ENCODE results near the gene NCKAP5L. TPM values are rescaled to one million over a fixed set of nuclear protein-coding genes. Genes with fewer than 3 reads are reported as not detected.
A peak's percentile ranks its signal among the peaks of the same experiment; 100 is the strongest.

The NCKAP5L gene
- polyA plus RNA-seq, 1 donor (not counting 4 experiments of a cell fraction or from before 2014, with no cell fraction given): 3.9 TPM

- Histone ChIP-seq H3K4me1 (ENCODE audit: control insufficient read depth, extremely low read depth, insufficient read depth, low read length) (peaks cover 14% of the 10 kb centered on the region), H3K4me3 (ENCODE audit: control insufficient read depth in 2 of 3, extremely low read depth in 1 of 3, insufficient read depth in 2 of 3, low read depth in 1 of 3, low read length in 3 of 3) (peak within 1 kb of the TSS; percentile 62 to 92 (median 89)), H3K27me3 (ENCODE audit: control insufficient read depth, extremely low read depth, insufficient read depth, low read length) (no peaks in the 10 kb centered on the region), H2AFZ (ENCODE audit: control insufficient read depth, low read length) (peak within 1 kb of the TSS; percentile 78), H3K36me3 (ENCODE audit: control insufficient read depth in 2 of 2, extremely low read depth in 1 of 2, insufficient read depth in 2 of 2, low read length in 2 of 2) (no peaks in the 10 kb centered on the region), H3K79me2 (ENCODE audit: control insufficient read depth, insufficient read depth, low read length) (peaks cover 7% of the 10 kb centered on the region), H3K27ac (ENCODE audit: control insufficient read depth, insufficient read depth, low read length) (peak within 1 kb of the TSS; percentile 95), H4K20me1 (ENCODE audit: control insufficient read depth, extremely low read depth, insufficient read depth, low read length) (no peaks in the 10 kb centered on the region), H3K9ac (ENCODE audit: control insufficient read depth, extremely low read depth, insufficient read depth, low read length) (peak within 1 kb of the TSS; percentile 97), H3K9me1 (ENCODE audit: control insufficient read depth, extremely low read depth, insufficient read depth, low read length) (no peaks in the 10 kb centered on the region), H3K9me3 (ENCODE audit: control insufficient read depth, low read depth, low read length) (no peaks in the 10 kb centered on the region), H3K4me2 (ENCODE audit: control insufficient read depth, extremely low read depth, insufficient read depth, low read depth, low read length) (peak within 1 kb of the TSS; percentile 93)
- FAIRE-seq (peak; percentile 46), DNase-seq (ENCODE audit: low read depth, low spot score) (peak; percentile 55)
- TF ChIP-seq EZH2 (IDR thresholded peaks at IDR 0.05; ENCODE audit: low read length): no peak
- TF ChIP-seq CTCF (optimal IDR thresholded peaks at IDR 0.05 in 1 of 3, IDR thresholded peaks at IDR 0.05 in 1 of 3, conservative IDR thresholded peaks at IDR 0.05 in 1 of 3; ENCODE audit: extremely low read depth in 1 of 3, insufficient read depth in 2 of 3, low read length in 3 of 3): no peak
- dilution Hi-C loops (cut with MboI; ENCODE audit: extremely low pct_ligation_motif_present, low sequenced_read_pairs): no loop called here
Measured at GRCh38 chr12:49842519-49843352, 14.5 kb upstream of the NCKAP5L start, which contains the start of gene BCDIN3D. Gene BCDIN3D, minus strand, starts transcription at chr12:49843106. Its CDS starts 19 bp downstream, at chr12:49843087.

GRCh38 chr12:49838973-49839633 lies 10.9 kb upstream of the NCKAP5L start:
- Histone ChIP-seq H3K4me1 (ENCODE audit: control insufficient read depth, extremely low read depth, insufficient read depth, low read length) (peaks cover 14% of the 10 kb centered on the region), H3K79me2 (ENCODE audit: control insufficient read depth, insufficient read depth, low read length) (peaks cover 7% of the 10 kb centered on the region), H2AFZ (ENCODE audit: control insufficient read depth, low read length) (no peak overlapping the region), H4K20me1 (ENCODE audit: control insufficient read depth, extremely low read depth, insufficient read depth, low read length) (no peaks in the 10 kb centered on the region), H3K27ac (ENCODE audit: control insufficient read depth, insufficient read depth, low read length) (no peak overlapping the region), H3K4me2 (ENCODE audit: control insufficient read depth, extremely low read depth, insufficient read depth, low read depth, low read length) (no peak overlapping the region), H3K4me3 (ENCODE audit: control insufficient read depth in 2 of 3, extremely low read depth in 1 of 3, insufficient read depth in 2 of 3, low read depth in 1 of 3, low read length in 3 of 3) (no peak overlapping the region), H3K27me3 (ENCODE audit: control insufficient read depth, extremely low read depth, insufficient read depth, low read length) (no peaks in the 10 kb centered on the region), H3K9me3 (ENCODE audit: control insufficient read depth, low read depth, low read length) (no peaks in the 10 kb centered on the region), H3K36me3 (ENCODE audit: control insufficient read depth in 2 of 2, extremely low read depth in 1 of 2, insufficient read depth in 2 of 2, low read length in 2 of 2) (no peaks in the 10 kb centered on the region), H3K9ac (ENCODE audit: control insufficient read depth, extremely low read depth, insufficient read depth, low read length) (no peak overlapping the region), H3K9me1 (ENCODE audit: control insufficient read depth, extremely low read depth, insufficient read depth, low read length) (no peaks in the 10 kb centered on the region)
- FAIRE-seq (no peak), DNase-seq (ENCODE audit: low read depth, low spot score) (no peak)
- TF ChIP-seq CTCF (optimal IDR thresholded peaks at IDR 0.05 in 1 of 3, IDR thresholded peaks at IDR 0.05 in 1 of 3, conservative IDR thresholded peaks at IDR 0.05 in 1 of 3; ENCODE audit: extremely low read depth in 1 of 3, insufficient read depth in 2 of 3, low read length in 3 of 3) (peak; percentile 55 to 87 (median 72)), EZH2 (IDR thresholded peaks at IDR 0.05; ENCODE audit: low read length) (no peak)
- dilution Hi-C loops (cut with MboI; ENCODE audit: extremely low pct_ligation_motif_present, low sequenced_read_pairs): no loop called here
